AG04449 (cell line): ENCODE results near the gene PDE7B.

ENCODE experiments used
- CTCF ChIA-PET: fragments of 350-600 bp; formaldehyde crosslinking; extraction: SDS; loops from one replicate; lab custom pipeline; 2021; ENCODE audit warnings: antibody characterized with exemption; lab: Yijun Ruan, JAX
- POLR2A ChIA-PET: fragments of 400-600, 350-600 bp; formaldehyde crosslinking; extraction: SDS; loops from one replicate; lab custom pipeline; 2020; ENCODE audit warnings: antibody characterized with exemption, inconsistent platforms; lab: Yijun Ruan, JAX
- DNase-seq: peaks from one replicate; pipeline ENCODE4 v3.0.0-alpha.2; 2010; ENCODE audit warnings: low read depth, low spot score
- H3K4me3 ChIP-seq: 2 replicates; pipeline ENCODE4 v1.5.1; 2011; ENCODE audit warnings: low read depth, mild to moderate bottlenecking, control low read depth, low read length
- TF ChIP-seq, protein P1 (sequence below): IDR thresholded peaks from one replicate; pipeline ENCODE4 v1.5.1; 2011; ENCODE audit warnings: mild to moderate bottlenecking, moderate library complexity, low read length, control low read depth, inconsistent platforms; ENCODE audit not compliant: insufficient read depth; ENCODE audit errors: missing control alignments

PDE7B gene

GRCh38 chr6:136073216-136073615, 221.7 kb downstream of the PDE7B start:
- ChIA-PET POLR2A (no interaction called here), CTCF (interaction anchor here (1.2 kb wide), 1 partner anchor 35 kb away, joined by 3 read pairs; no protein-coding TSS in a partner anchor)
- DNase-seq, result no peak
- TF ChIP-seq, protein P1, sequence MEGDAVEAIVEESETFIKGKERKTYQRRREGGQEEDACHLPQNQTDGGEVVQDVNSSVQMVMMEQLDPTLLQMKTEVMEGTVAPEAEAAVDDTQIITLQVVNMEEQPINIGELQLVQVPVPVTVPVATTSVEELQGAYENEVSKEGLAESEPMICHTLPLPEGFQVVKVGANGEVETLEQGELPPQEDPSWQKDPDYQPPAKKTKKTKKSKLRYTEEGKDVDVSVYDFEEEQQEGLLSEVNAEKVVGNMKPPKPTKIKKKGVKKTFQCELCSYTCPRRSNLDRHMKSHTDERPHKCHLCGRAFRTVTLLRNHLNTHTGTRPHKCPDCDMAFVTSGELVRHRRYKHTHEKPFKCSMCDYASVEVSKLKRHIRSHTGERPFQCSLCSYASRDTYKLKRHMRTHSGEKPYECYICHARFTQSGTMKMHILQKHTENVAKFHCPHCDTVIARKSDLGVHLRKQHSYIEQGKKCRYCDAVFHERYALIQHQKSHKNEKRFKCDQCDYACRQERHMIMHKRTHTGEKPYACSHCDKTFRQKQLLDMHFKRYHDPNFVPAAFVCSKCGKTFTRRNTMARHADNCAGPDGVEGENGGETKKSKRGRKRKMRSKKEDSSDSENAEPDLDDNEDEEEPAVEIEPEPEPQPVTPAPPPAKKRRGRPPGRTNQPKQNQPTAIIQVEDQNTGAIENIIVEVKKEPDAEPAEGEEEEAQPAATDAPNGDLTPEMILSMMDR, result no peak
- no peak overlapping the region for H3K4me3 ChIP-seq

DNA sequence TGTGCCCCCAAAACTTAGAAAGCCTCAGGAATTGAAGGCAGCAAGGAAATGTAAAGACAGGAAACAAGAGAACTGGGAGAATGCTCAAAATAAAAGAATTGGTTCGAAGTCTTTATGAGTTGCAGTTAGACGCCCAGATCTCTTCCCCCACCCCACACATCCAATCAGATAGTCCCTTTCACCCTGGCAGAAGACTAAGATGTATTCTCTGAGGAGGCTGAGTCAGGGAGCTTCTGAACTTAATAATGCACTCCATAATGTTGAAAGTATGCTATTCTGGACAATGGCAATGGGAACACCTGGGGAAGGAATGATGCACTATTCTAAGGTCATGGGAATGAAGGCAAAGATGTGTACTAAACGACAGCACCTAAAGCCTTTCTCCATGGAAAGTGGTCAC, 225.0 kb downstream of the PDE7B start:
- ChIA-PET POLR2A (no interaction called here), CTCF (no interaction called here)
- H3K4me3 ChIP-seq, result no peak overlapping the region
- no peak for DNase-seq
- TF ChIP-seq, protein P1, result no peak

DNA sequence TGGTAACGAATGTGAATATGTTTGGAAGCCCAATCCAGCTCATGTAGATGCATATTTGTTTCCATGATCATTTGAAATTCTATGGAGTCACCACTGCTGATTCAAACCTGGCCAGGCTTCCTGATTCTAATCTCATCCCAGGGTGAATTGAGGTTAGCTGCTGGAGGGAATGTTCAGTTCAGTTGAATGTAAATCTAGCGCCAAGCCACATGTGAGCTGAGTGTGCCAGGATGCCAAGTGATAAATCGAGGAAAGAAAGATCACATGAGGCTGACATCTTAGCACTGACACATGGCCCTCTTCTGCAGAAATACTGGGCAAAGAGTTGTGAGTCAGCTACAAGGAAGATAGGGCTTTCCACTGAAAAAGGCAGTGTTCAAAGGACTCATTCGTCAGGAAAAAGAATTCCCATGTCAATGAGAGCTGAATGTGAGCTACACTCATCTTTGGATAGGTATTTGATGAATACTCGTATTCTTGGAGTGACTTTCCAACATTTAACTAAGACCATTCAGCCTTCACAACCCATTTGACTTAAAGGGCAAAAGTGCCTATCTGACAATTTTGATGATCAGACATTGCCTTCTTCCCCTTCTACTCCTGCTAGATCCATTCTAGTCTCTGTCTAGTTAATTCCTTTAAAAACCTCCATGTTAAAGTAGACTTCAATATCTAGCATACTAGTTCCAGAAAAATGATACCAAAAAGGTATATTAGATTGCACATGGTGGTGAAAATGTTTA, 226.5 kb downstream of the PDE7B start:
- TF ChIP-seq, protein P1, result no peak
- CTCF ChIA-PET, result interaction anchor here (0.8 to 1.8 kb wide), 3 partner anchors 9 to 148 kb away, joined by 3 to 6 read pairs (median 3); no protein-coding TSS in a partner anchor
- no peak overlapping the region for H3K4me3 ChIP-seq
- POLR2A ChIA-PET, result interaction anchor here (0.8 kb wide), 1 partner anchor 36 kb away, joined by 3 read pairs; no protein-coding TSS in a partner anchor
- DNase-seq, result peak; percentile 93

DNA sequence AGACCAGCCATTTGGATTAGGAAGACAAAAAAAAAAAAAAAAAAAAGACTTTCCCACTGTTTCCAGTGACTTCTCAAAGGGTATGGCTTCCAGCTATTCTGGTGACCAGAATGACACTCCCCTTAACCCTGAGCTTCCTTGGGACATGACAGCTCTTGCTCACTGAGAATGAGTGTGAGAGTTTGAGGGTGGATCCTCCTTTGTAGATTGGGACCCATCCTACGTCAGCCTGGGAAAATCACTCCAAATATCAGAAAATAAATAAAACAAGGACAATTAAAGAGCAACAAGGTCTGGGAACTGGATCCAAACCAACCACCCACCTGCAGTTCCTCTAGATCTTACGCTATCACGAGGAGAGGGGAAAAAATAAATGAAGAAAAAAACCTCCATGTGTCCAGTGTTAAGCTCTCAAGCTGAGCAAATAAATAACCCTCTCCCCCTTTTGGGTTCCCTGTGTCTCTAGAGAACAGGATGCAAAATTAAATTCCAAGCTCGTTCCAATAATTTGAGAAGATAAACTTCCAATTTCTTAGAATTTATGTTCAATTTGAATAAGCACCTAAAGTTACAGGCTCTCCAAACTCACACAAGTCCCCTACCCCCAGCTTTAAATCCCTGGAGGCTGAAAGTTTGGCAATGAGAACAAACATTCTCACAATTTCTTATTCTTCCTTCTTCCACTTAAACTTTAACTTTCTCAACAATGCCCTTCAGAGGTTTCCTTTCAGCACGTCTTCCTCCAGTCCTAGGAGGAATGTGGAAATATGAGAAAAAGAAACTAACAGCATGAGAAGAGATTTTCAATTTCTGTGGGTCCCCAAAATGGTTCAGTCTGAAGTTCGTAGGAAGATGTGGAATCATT, 228.4 kb downstream of the PDE7B start:
- ChIA-PET POLR2A (no interaction called here), CTCF (no interaction called here)
- no peak for DNase-seq
- TF ChIP-seq, protein P1, result no peak
- no peak overlapping the region for H3K4me3 ChIP-seq

DNA sequence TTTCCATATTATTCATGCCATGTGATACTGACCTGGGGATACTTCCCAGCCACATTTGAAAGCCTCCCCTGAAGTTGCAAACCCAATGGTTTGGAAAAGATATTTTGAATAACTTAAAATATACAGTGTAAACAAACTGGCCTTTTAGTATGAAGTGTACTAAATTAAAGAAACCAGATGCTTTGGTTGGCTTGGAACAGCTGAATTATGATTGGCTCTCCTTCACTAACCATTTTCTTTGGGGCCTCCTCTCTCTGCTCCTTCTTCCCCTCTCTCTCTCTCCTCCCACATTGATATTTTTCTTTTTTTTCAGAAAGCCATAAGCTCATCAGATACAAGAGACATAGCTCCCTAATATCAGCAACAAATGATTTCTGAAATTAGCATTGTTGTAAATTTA, 232.0 kb downstream of the PDE7B start:
- H3K4me3 ChIP-seq, result no peak overlapping the region
- CTCF ChIA-PET, result no interaction called here
- POLR2A ChIA-PET, result no interaction called here
- no peak for DNase-seq
- TF ChIP-seq, protein P1, result no peak

- H3K4me3 ChIP-seq, result no peak overlapping the region
- DNase-seq, result no peak
- CTCF ChIA-PET, result no interaction called here
- POLR2A ChIA-PET, result no interaction called here
- TF ChIP-seq, protein P1, result no peak
Observed at GRCh38 chr6:136084403-136084802, 232.9 kb downstream of the PDE7B start.
